ENCODE results near the gene TENM4.

Gene TENM4

GRCh38 chr11:79189601-79190000 lies 251.2 kb downstream of the TENM4 start:
- WGBS, 2 donors (ENCODE audit: extremely low coverage in 2 of 2, insufficient read length in 2 of 2, insufficient replicate concordance in 1 of 2): no CpG with 5 or more reads among the region's 7 CpGs

GRCh38 chr11:79189055-79189454 lies 251.8 kb downstream of the TENM4 start:
- H3K4ac ChIP-seq (ENCODE audit: low read length): no peak overlapping the region
- DNase-seq (ENCODE audit: low spot score): no peak
- no peak overlapping the region for H2BK12ac ChIP-seq (ENCODE audit: low read length)
- H2AK5ac ChIP-seq (ENCODE audit: low read depth, low read length): no peak overlapping the region
- H3K27me3 ChIP-seq (ENCODE audit: control insufficient read depth in 3 of 3, insufficient read depth in 3 of 3, low read depth in 1 of 3, low read length in 3 of 3): no peaks in the 10 kb centered on the region
- H3K9me3 ChIP-seq (replicated peaks in 1 of 2; ENCODE audit: control insufficient read depth in 2 of 2, insufficient read depth in 1 of 2, low read depth in 1 of 2, low read length in 2 of 2): peaks cover 3 to 7% of the 10 kb centered on the region in 2 donors
- H2AFZ ChIP-seq (ENCODE audit: low read length): no peak overlapping the region
- H2BK120ac ChIP-seq (ENCODE audit: low read depth, low read length): no peak overlapping the region
- H2BK5ac ChIP-seq (ENCODE audit: low read length): no peak overlapping the region
- no peak overlapping the region for H4K91ac ChIP-seq (ENCODE audit: low read depth, low read length, poor library complexity)
- H3K14ac ChIP-seq (ENCODE audit: low read length): no peak overlapping the region
- H3K79me1 ChIP-seq (ENCODE audit: low read depth, low read length): no peaks in the 10 kb centered on the region
- H2BK15ac ChIP-seq (ENCODE audit: low read length): no peak overlapping the region
- WGBS, 2 donors (ENCODE audit: extremely low coverage in 2 of 2, insufficient read length in 2 of 2, insufficient replicate concordance in 1 of 2): no CpG with 5 or more reads among the region's 2 CpGs
- H3K23ac ChIP-seq (ENCODE audit: low read depth, low read length, poor library complexity): no peak overlapping the region
- no peaks in the 10 kb centered on the region for H3K4me1 ChIP-seq (ENCODE audit: control insufficient read depth in 2 of 2, insufficient read depth in 1 of 2, low read depth in 1 of 2, low read length in 2 of 2)
- H3K4me2 ChIP-seq (ENCODE audit: insufficient read depth, low read length, poor library complexity, severe bottlenecking): no peak overlapping the region
- H4K8ac ChIP-seq (ENCODE audit: low read depth, low read length): no peak overlapping the region
- H3K4me3 ChIP-seq (ENCODE audit: low read length in 2 of 2): no peak overlapping the region
- H3K27ac ChIP-seq (replicated peaks; ENCODE audit: low read length): no peak overlapping the region
- no peak overlapping the region for H3K9ac ChIP-seq (ENCODE audit: low read depth, low read length, poor library complexity)
- H3K36me3 ChIP-seq (replicated peaks in 1 of 2; ENCODE audit: control insufficient read depth in 2 of 2, insufficient read depth in 2 of 2, low read length in 2 of 2): no peaks in the 10 kb centered on the region
- H3K18ac ChIP-seq (ENCODE audit: low read length): no peak overlapping the region

More at GRCh38 chr11:79189601-79190000, 251.2 kb downstream of the TENM4 start:
- Histone ChIP-seq H3K27me3 (ENCODE audit: control insufficient read depth in 3 of 3, insufficient read depth in 3 of 3, low read depth in 1 of 3, low read length in 3 of 3) (no peaks in the 10 kb centered on the region), H4K91ac (ENCODE audit: low read depth, low read length, poor library complexity) (no peak overlapping the region), H4K8ac (ENCODE audit: low read depth, low read length) (no peak overlapping the region), H3K27ac (replicated peaks; ENCODE audit: low read length) (no peak overlapping the region), H3K4ac (ENCODE audit: low read length) (no peak overlapping the region), H3K79me1 (ENCODE audit: low read depth, low read length) (no peaks in the 10 kb centered on the region), H3K4me1 (ENCODE audit: control insufficient read depth in 2 of 2, insufficient read depth in 1 of 2, low read depth in 1 of 2, low read length in 2 of 2) (no peaks in the 10 kb centered on the region), H2AK5ac (ENCODE audit: low read depth, low read length) (no peak overlapping the region), H3K36me3 (replicated peaks in 1 of 2; ENCODE audit: control insufficient read depth in 2 of 2, insufficient read depth in 2 of 2, low read length in 2 of 2) (no peaks in the 10 kb centered on the region), H3K9me3 (replicated peaks in 1 of 2; ENCODE audit: control insufficient read depth in 2 of 2, insufficient read depth in 1 of 2, low read depth in 1 of 2, low read length in 2 of 2) (peaks cover 3 to 7% of the 10 kb centered on the region in 2 donors), H3K4me2 (ENCODE audit: insufficient read depth, low read length, poor library complexity, severe bottlenecking) (no peak overlapping the region), H2BK120ac (ENCODE audit: low read depth, low read length) (no peak overlapping the region), H2BK15ac (ENCODE audit: low read length) (no peak overlapping the region), H3K18ac (ENCODE audit: low read length) (no peak overlapping the region), H3K4me3 (ENCODE audit: low read length in 2 of 2) (no peak overlapping the region), H3K23ac (ENCODE audit: low read depth, low read length, poor library complexity) (no peak overlapping the region), H3K9ac (ENCODE audit: low read depth, low read length, poor library complexity) (no peak overlapping the region), H3K14ac (ENCODE audit: low read length) (no peak overlapping the region), H2BK5ac (ENCODE audit: low read length) (no peak overlapping the region), H2BK12ac (ENCODE audit: low read length) (no peak overlapping the region), H2AFZ (ENCODE audit: low read length) (no peak overlapping the region)
- no peak for DNase-seq (ENCODE audit: low spot score)

- H3K4ac ChIP-seq (ENCODE audit: low read length): no peak overlapping the region
- H3K27ac ChIP-seq (replicated peaks; ENCODE audit: low read length): no peak overlapping the region
- H3K23ac ChIP-seq (ENCODE audit: low read depth, low read length, poor library complexity): no peak overlapping the region
- H2AFZ ChIP-seq (ENCODE audit: low read length): no peak overlapping the region
- no peak overlapping the region for H3K14ac ChIP-seq (ENCODE audit: low read length)
- H3K4me2 ChIP-seq (ENCODE audit: insufficient read depth, low read length, poor library complexity, severe bottlenecking): no peak overlapping the region
- H2AK5ac ChIP-seq (ENCODE audit: low read depth, low read length): no peak overlapping the region
- H2BK120ac ChIP-seq (ENCODE audit: low read depth, low read length): no peak overlapping the region
- no peak overlapping the region for H4K8ac ChIP-seq (ENCODE audit: low read depth, low read length)
- H3K9ac ChIP-seq (ENCODE audit: low read depth, low read length, poor library complexity): no peak overlapping the region
- H2BK15ac ChIP-seq (ENCODE audit: low read length): no peak overlapping the region
- H2BK12ac ChIP-seq (ENCODE audit: low read length): no peak overlapping the region
- H3K36me3 ChIP-seq (replicated peaks in 1 of 2; ENCODE audit: control insufficient read depth in 2 of 2, insufficient read depth in 2 of 2, low read length in 2 of 2): no peaks in the 10 kb centered on the region
- H3K9me3 ChIP-seq (replicated peaks in 1 of 2; ENCODE audit: control insufficient read depth in 2 of 2, insufficient read depth in 1 of 2, low read depth in 1 of 2, low read length in 2 of 2): peaks cover 2 to 3% of the 10 kb centered on the region in 2 donors
- H3K27me3 ChIP-seq (ENCODE audit: control insufficient read depth in 3 of 3, insufficient read depth in 3 of 3, low read depth in 1 of 3, low read length in 3 of 3): no peaks in the 10 kb centered on the region
- H3K4me3 ChIP-seq (ENCODE audit: low read length in 2 of 2): no peak overlapping the region
- H3K79me1 ChIP-seq (ENCODE audit: low read depth, low read length): no peaks in the 10 kb centered on the region
- no peak for DNase-seq (ENCODE audit: low spot score)
- no peak overlapping the region for H2BK5ac ChIP-seq (ENCODE audit: low read length)
- H3K4me1 ChIP-seq (ENCODE audit: control insufficient read depth in 2 of 2, insufficient read depth in 1 of 2, low read depth in 1 of 2, low read length in 2 of 2): no peaks in the 10 kb centered on the region
- no peak overlapping the region for H3K18ac ChIP-seq (ENCODE audit: low read length)
- WGBS, 2 donors (ENCODE audit: extremely low coverage in 2 of 2, insufficient read length in 2 of 2, insufficient replicate concordance in 1 of 2): no CpG with 5 or more reads among the region's 3 CpGs
- H4K91ac ChIP-seq (ENCODE audit: low read depth, low read length, poor library complexity): no peak overlapping the region
Observed at GRCh38 chr11:79186669-79187068, 254.2 kb downstream of the TENM4 start.

- H3K4me3 ChIP-seq (ENCODE audit: low read length in 2 of 2): no peak overlapping the region
- H3K4ac ChIP-seq (ENCODE audit: low read length): no peak overlapping the region
- H3K14ac ChIP-seq (ENCODE audit: low read length): no peak overlapping the region
- no peak overlapping the region for H3K27ac ChIP-seq (replicated peaks; ENCODE audit: low read length)
- H4K91ac ChIP-seq (ENCODE audit: low read depth, low read length, poor library complexity): no peak overlapping the region
- no peaks in the 10 kb centered on the region for H3K36me3 ChIP-seq (replicated peaks in 1 of 2; ENCODE audit: control insufficient read depth in 2 of 2, insufficient read depth in 2 of 2, low read length in 2 of 2)
- H2BK120ac ChIP-seq (ENCODE audit: low read depth, low read length): no peak overlapping the region
- H3K4me1 ChIP-seq (ENCODE audit: control insufficient read depth in 2 of 2, insufficient read depth in 1 of 2, low read depth in 1 of 2, low read length in 2 of 2): no peaks in the 10 kb centered on the region
- no CpG with 5 or more reads among the region's 1 CpG for WGBS, 2 donors (ENCODE audit: extremely low coverage in 2 of 2, insufficient read length in 2 of 2, insufficient replicate concordance in 1 of 2)
- H3K9ac ChIP-seq (ENCODE audit: low read depth, low read length, poor library complexity): no peak overlapping the region
- no peaks in the 10 kb centered on the region for H3K79me1 ChIP-seq (ENCODE audit: low read depth, low read length)
- no peak overlapping the region for H3K23ac ChIP-seq (ENCODE audit: low read depth, low read length, poor library complexity)
- no peak overlapping the region for H3K18ac ChIP-seq (ENCODE audit: low read length)
- H2BK5ac ChIP-seq (ENCODE audit: low read length): no peak overlapping the region
- no peaks in the 10 kb centered on the region for H3K27me3 ChIP-seq (ENCODE audit: control insufficient read depth in 3 of 3, insufficient read depth in 3 of 3, low read depth in 1 of 3, low read length in 3 of 3)
- DNase-seq (ENCODE audit: low spot score): no peak
- H2AK5ac ChIP-seq (ENCODE audit: low read depth, low read length): no peak overlapping the region
- H4K8ac ChIP-seq (ENCODE audit: low read depth, low read length): no peak overlapping the region
- H2BK15ac ChIP-seq (ENCODE audit: low read length): no peak overlapping the region
- H3K9me3 ChIP-seq (replicated peaks in 1 of 2; ENCODE audit: control insufficient read depth in 2 of 2, insufficient read depth in 1 of 2, low read depth in 1 of 2, low read length in 2 of 2): peaks cover 2 to 3% of the 10 kb centered on the region in 2 donors
- no peak overlapping the region for H3K4me2 ChIP-seq (ENCODE audit: insufficient read depth, low read length, poor library complexity, severe bottlenecking)
- no peak overlapping the region for H2AFZ ChIP-seq (ENCODE audit: low read length)
- no peak overlapping the region for H2BK12ac ChIP-seq (ENCODE audit: low read length)
Observed at GRCh38 chr11:79185351-79185750, 255.5 kb downstream of the TENM4 start.
